Measurements from ENCODE around the gene SAMSN1. TPM values are rescaled to one million over a fixed set of nuclear protein-coding genes. Genes with fewer than 3 reads are reported as not detected.

The SAMSN1 gene
- total RNA-seq, 4 donors from 2014 or later, result 1.1 to 6.1 (median 3.9) TPM

- Histone ChIP-seq H3K27me3 (no peaks in the 10 kb centered on the region), H3K4me3 (no peak overlapping the region), H3K4me1 (no peaks in the 10 kb centered on the region), H3K36me3 (no peaks in the 10 kb centered on the region), H3K27ac (no peak overlapping the region), H3K9me3 (no peaks in the 10 kb centered on the region)
- 54 to 68% methylated on average over 7 of the region's 7 CpGs for WGBS, 2 donors
- intact Hi-C loops (cut with DNase I), result no loop called here
- no peak for TF ChIP-seq POLR2A (IDR thresholded peaks at IDR 0.05)
- TF ChIP-seq CTCF (IDR thresholded peaks at IDR 0.05), result no peak
- no peak for DNase-seq
Measured at GRCh38 chr21:14452031-14452726, 93.9 kb downstream of the SAMSN1 start.

- no peak for DNase-seq
- 63 to 72% methylated on average over 2 of the region's 2 CpGs for WGBS, 2 donors
Measured at GRCh38 chr21:14451546-14451945, 94.6 kb downstream of the SAMSN1 start.

GRCh38 chr21:14448784-14449183, 97.3 kb downstream of the SAMSN1 start:
- no peak for TF ChIP-seq CTCF (IDR thresholded peaks at IDR 0.05)
- no peak for TF ChIP-seq POLR2A (IDR thresholded peaks at IDR 0.05)
- intact Hi-C loops (cut with DNase I), result no loop called here
- 67 to 77% methylated on average over 1 of the region's 1 CpG for WGBS, 2 donors

More at GRCh38 chr21:14451546-14451945, 94.6 kb downstream of the SAMSN1 start:
- Histone ChIP-seq H3K4me3 (no peak overlapping the region), H3K27me3 (no peaks in the 10 kb centered on the region), H3K9me3 (no peaks in the 10 kb centered on the region), H3K36me3 (no peaks in the 10 kb centered on the region), H3K27ac (no peak overlapping the region), H3K4me1 (no peaks in the 10 kb centered on the region)
- intact Hi-C loops (cut with DNase I), result no loop called here
- no peak for TF ChIP-seq CTCF (IDR thresholded peaks at IDR 0.05)
- no peak for TF ChIP-seq POLR2A (IDR thresholded peaks at IDR 0.05)

GRCh38 chr21:14438211-14438610, 107.9 kb downstream of the SAMSN1 start:
- no peak overlapping the region for H3K27ac ChIP-seq
- 54 to 61% methylated on average over 4 of the region's 4 CpGs for WGBS, 2 donors
- no peak for DNase-seq
- TF ChIP-seq POLR2A (IDR thresholded peaks at IDR 0.05), result no peak
- H3K36me3 ChIP-seq, result no peaks in the 10 kb centered on the region
- no peaks in the 10 kb centered on the region for H3K27me3 ChIP-seq
- no peaks in the 10 kb centered on the region for H3K4me1 ChIP-seq
- intact Hi-C loops (cut with DNase I), result no loop called here
- no peak overlapping the region for H3K4me3 ChIP-seq
- H3K9me3 ChIP-seq, result no peaks in the 10 kb centered on the region

More at GRCh38 chr21:14448784-14449183, 97.3 kb downstream of the SAMSN1 start:
- Histone ChIP-seq H3K27ac (no peak overlapping the region), H3K36me3 (no peaks in the 10 kb centered on the region), H3K4me3 (no peak overlapping the region), H3K4me1 (no peaks in the 10 kb centered on the region), H3K9me3 (no peaks in the 10 kb centered on the region), H3K27me3 (no peaks in the 10 kb centered on the region)
- DNase-seq, result no peak

GRCh38 chr21:14435423-14435822, 110.7 kb downstream of the SAMSN1 start:
- Histone ChIP-seq H3K27ac (no peak overlapping the region), H3K27me3 (no peaks in the 10 kb centered on the region), H3K36me3 (no peaks in the 10 kb centered on the region), H3K4me1 (no peaks in the 10 kb centered on the region), H3K4me3 (no peak overlapping the region), H3K9me3 (no peaks in the 10 kb centered on the region)
- WGBS, 2 donors, result 58 to 60% methylated on average over 1 of the region's 1 CpG
- intact Hi-C loops (cut with DNase I), result no loop called here
- DNase-seq, result no peak
- TF ChIP-seq POLR2A (IDR thresholded peaks at IDR 0.05), result no peak
- no peak for TF ChIP-seq CTCF (IDR thresholded peaks at IDR 0.05)

Other genes with a start within 250 kb of the SAMSN1 start
- gene HSPA13, start 163.2 kb downstream of the SAMSN1 start, total RNA-seq, result 10 to 100 TPM in 2 of 4 donors, 1 to 10 TPM in 2; 4.4 to 11.3 (median 9.5) TPM

All from esophagus squamous epithelium (tissue), 5 donors.